Fibroblast of the conjunctiva (primary cell): Measurements from ENCODE around the gene AGK.

Source experiments
- DNase-seq: peaks from one replicate; pipeline ENCODE4 v3.0.0-alpha.2; 2010; ENCODE audit warnings: low read depth

Gene AGK

GRCh38 chr7:141648276-141649114 lies 97.3 kb downstream of the AGK start:
- DNase-seq, result peak; percentile 4

DNA sequence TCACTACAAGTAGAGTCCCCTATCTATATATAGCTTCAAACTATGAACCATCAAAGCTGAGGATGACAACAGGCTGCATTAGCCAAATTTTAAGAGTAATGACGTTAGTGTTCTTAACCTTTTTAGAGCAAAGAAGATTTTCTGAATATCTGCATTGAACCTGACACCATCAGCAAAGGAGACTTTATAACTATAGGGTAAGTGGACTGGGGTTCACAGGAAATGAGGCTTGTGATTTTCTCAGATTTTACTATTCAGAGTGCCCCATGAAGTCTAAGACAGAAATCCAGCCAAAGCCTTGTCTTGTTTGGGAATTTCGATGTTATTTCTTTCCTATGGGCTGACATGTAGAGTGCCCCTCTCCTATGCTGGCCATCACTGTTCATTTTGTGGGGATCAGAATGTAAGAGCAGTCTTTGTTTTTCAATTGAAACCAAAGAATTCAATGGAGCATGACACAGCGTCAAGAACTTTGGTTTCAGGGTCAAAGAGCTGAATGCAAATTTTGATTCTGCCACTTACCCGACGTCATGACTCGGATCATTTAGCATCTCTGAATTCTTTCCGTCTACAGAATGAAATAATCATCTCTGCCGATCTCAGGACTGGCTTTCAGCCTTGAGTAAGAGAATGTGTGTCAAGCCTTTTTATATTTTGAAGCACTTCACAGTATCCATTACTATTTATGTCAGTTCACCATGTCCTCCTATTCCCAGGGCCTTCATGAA lies 98.1 kb downstream of the AGK start:
- no peak for DNase-seq

DNA sequence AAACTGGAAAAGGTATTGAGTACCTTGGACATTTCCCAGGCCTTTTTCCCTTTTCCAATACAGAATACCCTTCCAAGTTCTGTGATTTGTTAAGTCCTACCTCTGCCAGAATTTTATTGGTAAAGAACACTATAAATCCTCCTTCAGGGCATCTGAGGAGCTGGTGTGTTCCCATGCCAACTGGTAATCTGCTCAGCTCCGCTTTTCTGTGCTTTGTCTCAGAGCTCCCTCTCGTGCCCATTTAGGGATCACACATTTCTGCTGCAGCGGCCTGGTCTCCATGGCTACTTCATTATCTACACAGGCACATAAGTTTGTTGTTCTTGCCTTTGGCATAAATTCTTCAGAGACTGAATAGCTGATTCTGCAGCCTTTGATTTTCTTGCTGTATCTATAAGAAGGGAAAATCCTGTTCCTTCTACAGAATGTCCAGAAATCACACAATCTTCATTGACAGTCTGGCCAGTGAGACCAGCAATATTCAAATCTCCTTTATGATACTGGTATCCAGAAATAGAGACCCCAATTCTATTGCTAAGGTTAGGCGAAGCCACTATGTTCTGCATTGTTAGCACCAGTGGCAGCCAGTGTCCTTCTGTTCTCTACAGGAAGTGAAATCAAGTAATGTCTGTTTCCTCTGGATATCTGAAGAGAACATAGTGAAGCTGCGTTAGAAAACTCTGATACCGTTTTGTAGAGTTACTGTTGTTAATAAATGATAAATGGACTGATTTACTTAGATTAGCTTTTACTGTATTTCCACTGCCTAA lies 98.8 kb downstream of the AGK start:
- DNase-seq, result peak; percentile 90

DNA sequence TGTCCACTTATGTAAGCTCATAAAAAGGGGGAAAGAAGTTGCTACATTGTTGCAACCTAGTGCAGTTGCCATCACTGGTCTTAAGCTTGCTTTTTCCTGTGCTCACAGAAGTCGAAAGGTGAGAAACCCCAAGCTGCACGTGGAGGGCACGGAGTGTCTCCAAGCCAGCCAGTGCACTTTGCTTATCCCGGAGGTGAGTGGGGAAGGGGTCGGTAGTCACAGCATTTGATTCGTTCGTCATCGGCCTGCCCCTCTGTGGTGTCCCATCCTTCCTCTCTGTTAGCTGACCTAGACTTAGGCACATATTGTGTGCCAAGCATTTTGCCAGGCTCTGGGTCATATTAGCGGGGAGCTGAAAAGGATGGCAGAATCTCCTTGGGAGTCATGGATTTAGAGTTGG lies 100.2 kb downstream of the AGK start:
- DNase-seq, result no peak

GRCh38 chr7:141652691-141653090 lies 101.5 kb downstream of the AGK start:
- no peak for DNase-seq

GRCh38 chr7:141654551-141654950 lies 103.3 kb downstream of the AGK start:
- peak; percentile 37 for DNase-seq

DNA sequence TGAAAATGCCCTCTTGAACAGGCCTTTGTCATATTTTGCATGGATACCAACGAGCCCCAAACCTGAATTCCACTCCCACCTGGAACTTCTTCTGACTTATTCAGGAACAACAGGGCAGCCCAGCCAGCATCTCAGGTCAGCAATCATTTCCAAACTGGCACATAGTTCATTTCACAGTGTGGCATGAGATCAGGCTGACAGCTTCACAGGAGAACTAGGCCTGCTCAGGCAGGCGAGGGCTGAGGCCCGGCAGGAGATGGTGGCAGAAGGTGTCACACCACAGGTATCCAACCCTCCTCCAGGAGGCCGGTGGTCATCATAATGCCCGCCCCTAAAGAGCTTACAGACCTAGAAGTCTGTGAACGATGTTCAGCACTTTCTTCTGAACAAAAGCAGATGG lies 108.3 kb downstream of the AGK start:
- DNase-seq, result no peak

- DNase-seq, result no peak
Measured at GRCh38 chr7:141660259-141660658, 109.0 kb downstream of the AGK start.

- DNase-seq, result no peak
Measured at GRCh38 chr7:141663081-141663849, 112.1 kb downstream of the AGK start.

- no peak for DNase-seq
Measured at GRCh38 chr7:141664450-141664849, 113.2 kb downstream of the AGK start.

DNA sequence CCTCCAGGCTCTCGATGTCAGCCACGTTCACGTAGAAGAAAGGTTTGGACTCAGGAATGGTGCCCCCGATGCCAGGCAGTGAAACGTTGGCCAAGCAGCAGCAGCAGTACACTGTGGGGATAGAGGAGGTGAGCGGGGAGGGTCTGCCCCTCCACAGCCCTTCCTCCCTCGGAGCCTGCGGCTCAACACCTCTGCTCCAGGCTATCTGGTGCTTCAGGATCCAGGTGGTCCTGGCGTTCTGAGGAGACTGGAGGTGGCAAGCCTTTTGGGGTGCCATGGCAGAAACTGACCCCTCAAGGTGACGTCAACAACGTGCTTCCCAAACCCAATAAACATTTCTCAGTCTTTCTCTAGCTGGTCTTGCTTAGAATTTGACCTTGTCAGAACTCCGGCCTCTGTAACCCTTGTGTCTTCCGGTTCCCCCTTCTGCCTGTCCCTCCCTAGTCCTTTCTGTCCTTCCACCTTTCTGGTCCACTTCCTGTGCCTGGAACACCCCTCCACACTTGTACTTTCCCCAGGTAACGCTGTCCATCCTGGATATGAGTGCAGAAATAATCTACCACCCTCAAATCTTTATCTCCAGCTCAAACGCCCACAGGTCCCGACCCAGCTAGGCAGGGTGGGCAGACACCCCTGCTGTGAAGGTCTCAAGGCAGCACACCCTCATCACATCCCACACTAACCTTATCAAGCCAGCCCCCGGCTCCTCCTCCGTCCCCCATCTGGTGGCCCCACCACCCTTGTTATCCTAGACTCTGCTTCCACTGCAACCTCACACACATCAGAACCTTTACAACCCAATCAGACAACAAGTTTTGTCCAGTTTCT lies 114.2 kb downstream of the AGK start:
- DNase-seq, result no peak

GRCh38 chr7:141666071-141666470 lies 114.9 kb downstream of the AGK start:
- DNase-seq, result no peak

GRCh38 chr7:141668853-141669252 lies 117.6 kb downstream of the AGK start:
- DNase-seq, result no peak

- no peak for DNase-seq
Measured at GRCh38 chr7:141671705-141672496, 120.7 kb downstream of the AGK start.

- DNase-seq, result no peak
Measured at GRCh38 chr7:141673346-141673745, 122.1 kb downstream of the AGK start.

GRCh38 chr7:141674171-141674671 lies 123.0 kb downstream of the AGK start:
- DNase-seq, result no peak

DNA sequence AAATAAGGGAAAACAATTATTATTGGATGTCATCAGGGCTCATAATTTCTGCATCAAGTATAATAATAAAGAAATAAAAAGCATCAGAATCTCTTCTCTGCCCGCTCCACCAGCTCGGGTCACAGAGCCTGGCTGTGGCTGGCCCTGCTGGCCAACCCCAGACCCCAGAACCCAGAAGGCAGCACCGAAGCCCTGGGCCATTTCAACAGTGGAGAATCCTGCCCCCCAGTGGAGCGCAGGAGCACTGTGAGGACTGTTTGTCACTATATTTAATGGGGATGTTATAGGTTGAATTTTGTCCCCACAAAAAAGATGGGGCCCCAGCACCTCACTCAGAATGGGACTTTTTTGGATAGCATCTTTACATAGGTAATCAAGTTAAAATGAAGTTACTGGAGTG lies 123.5 kb downstream of the AGK start:
- no peak for DNase-seq

GRCh38 chr7:141675436-141676215 lies 124.4 kb downstream of the AGK start:
- DNase-seq, result no peak

- DNase-seq, result no peak
Measured at GRCh38 chr7:141676618-141677017, 125.4 kb downstream of the AGK start.
